HPDE6-E6E7 (cell line): ENCODE data around the gene ADIPOR2.
A peak's percentile ranks its signal among the peaks of the same experiment; 100 is the strongest.

Experiments used
- DNase-seq: peaks from one replicate; pipeline ENCODE4 v3.0.0; 2011; ENCODE audit warnings: missing footprints; ENCODE audit errors: extremely low spot score

Gene ADIPOR2

GRCh38 chr12:1830401-1830845 is 139.6 kb downstream of the ADIPOR2 start:
- no peak for DNase-seq

- DNase-seq = peak; percentile 75
These were observed 140.4 kb downstream of the ADIPOR2 start for GRCh38 chr12:1830981-1831963.

GRCh38 chr12:1832801-1833595 is 142.1 kb downstream of the ADIPOR2 start:
- no peak for DNase-seq

GRCh38 chr12:1833596-1834028 is 142.7 kb downstream of the ADIPOR2 start:
- DNase-seq = no peak

- no peak for DNase-seq
These were observed 143.5 kb downstream of the ADIPOR2 start for GRCh38 chr12:1834186-1834925.

GRCh38 chr12:1835211-1836131 is 144.6 kb downstream of the ADIPOR2 start:
- no peak for DNase-seq

- no peak for DNase-seq
These were observed 145.5 kb downstream of the ADIPOR2 start for GRCh38 chr12:1836241-1836803.

- no peak for DNase-seq
These were observed 146.1 kb downstream of the ADIPOR2 start for GRCh38 chr12:1836854-1837421.

GRCh38 chr12:1837541-1838204 is 146.8 kb downstream of the ADIPOR2 start:
- DNase-seq = no peak
